GM06990 (cell line): ENCODE results near the gene LYAR.

ENCODE experiments used
- DNase-seq: peaks from one replicate; pipeline ENCODE4 v3.0.0-alpha.2; 2011; ENCODE audit not compliant: insufficient read length; ENCODE audit errors: extremely low read depth
- H3K27me3 ChIP-seq: replicated peaks from 2 replicates; pipeline ENCODE4 v1.6.0; 2011; ENCODE audit warnings: low read length; ENCODE audit not compliant: control insufficient read depth, insufficient read depth
- H3K36me3 ChIP-seq: 2 replicates; pipeline ENCODE4 v1.5.1; 2011; ENCODE audit warnings: low read length; ENCODE audit not compliant: control insufficient read depth, insufficient read depth
- H3K4me3 ChIP-seq: replicated peaks from 2 replicates; pipeline ENCODE4 v1.5.1; 2011; ENCODE audit warnings: low read depth, mild to moderate bottlenecking, control low read depth, low read length
- CTCF ChIP-seq: IDR thresholded peaks from 2 replicates; pipeline ENCODE4 v1.5.1; 2011; ENCODE audit warnings: low read length, control low read depth, mild to moderate bottlenecking, inconsistent platforms; ENCODE audit not compliant: insufficient read depth, poor library complexity, severe bottlenecking

LYAR gene

GRCh38 chr4:4320528-4320927 lies 30.6 kb upstream of the LYAR start:
- no peak for DNase-seq
- H3K36me3 ChIP-seq, result peaks cover 19% of the 10 kb centered on the region
- H3K27me3 ChIP-seq, result no peaks in the 10 kb centered on the region
- H3K4me3 ChIP-seq, result no peak overlapping the region
- no peak for TF ChIP-seq CTCF

GRCh38 chr4:4317496-4318232 lies 27.7 kb upstream of the LYAR start:
- Histone ChIP-seq H3K4me3 (no peak overlapping the region), H3K27me3 (no peaks in the 10 kb centered on the region), H3K36me3 (peaks cover 25% of the 10 kb centered on the region)
- no peak for TF ChIP-seq CTCF
- no peak for DNase-seq

- H3K36me3 ChIP-seq, result peaks cover 21% of the 10 kb centered on the region
- no peak for DNase-seq
- H3K27me3 ChIP-seq, result no peaks in the 10 kb centered on the region
- no peak for TF ChIP-seq CTCF
- no peak overlapping the region for H3K4me3 ChIP-seq
These were observed 26.2 kb upstream of the LYAR start for GRCh38 chr4:4316150-4316495.

GRCh38 chr4:4315461-4316149 lies 25.7 kb upstream of the LYAR start:
- Histone ChIP-seq H3K27me3 (no peaks in the 10 kb centered on the region), H3K4me3 (no peak overlapping the region), H3K36me3 (peaks cover 17% of the 10 kb centered on the region)
- TF ChIP-seq CTCF, result no peak
- DNase-seq, result no peak

- peak; percentile 4 for TF ChIP-seq CTCF
- Histone ChIP-seq H3K36me3 (peaks cover 14% of the 10 kb centered on the region), H3K4me3 (no peak overlapping the region), H3K27me3 (no peaks in the 10 kb centered on the region)
- no peak for DNase-seq
These were observed 21.2 kb upstream of the LYAR start for GRCh38 chr4:4311193-4311592.
